Activated naive CD8-positive, alpha-beta T cell treated with anti-CD3 and anti-CD28 coated beads, Interleukin-2, amount 10 ng/mL, durations not matched to agents 7 days and 5 days (primary cell): ENCODE measurements around the gene CARNS1. TPM values are rescaled to one million over a fixed set of nuclear protein-coding genes. Genes with fewer than 3 reads are reported as not detected.
"Not testable (repeated sequence)": the region's sequence is repeated elsewhere in the genome, so short reads cannot be mapped to it uniquely, and the experiment has no call there.

Experiments used
- ATAC-seq: fragments of 150-1000 bp; cut with Tn5 transposase; one replicate; pipeline ENCODE4 v1.10.0; 2021; ENCODE audit warnings: low read depth, moderate library complexity
- POLR2A ChIA-PET: fragments of 350-600 bp; sonication (Branson Sonifier 250); formaldehyde crosslinking; loops from one replicate; lab custom pipeline; 2021; ENCODE audit warnings: antibody characterized with exemption; lab: Charles Lee
- DNase-seq: peaks from one replicate; pipeline ENCODE4 v3.0.0; 2021
- H3K27ac Mint-ChIP-seq: one replicate; pipeline ENCODE4 v1.8.0; 2022; ENCODE audit warnings: mild to moderate bottlenecking, mixed read lengths
- H3K27me3 Mint-ChIP-seq: one replicate; pipeline ENCODE4 v1.8.0; 2022; ENCODE audit warnings: mild to moderate bottlenecking, moderate library complexity, mixed read lengths
- H3K36me3 Mint-ChIP-seq: one replicate; pipeline ENCODE4 v1.8.0; 2021; ENCODE audit warnings: mild to moderate bottlenecking, mixed read lengths
- H3K4me1 Mint-ChIP-seq: one replicate; pipeline ENCODE4 v1.8.0; 2021; ENCODE audit warnings: mixed read lengths
- H3K4me3 Mint-ChIP-seq: one replicate; pipeline ENCODE4 v1.8.0; 2022; ENCODE audit warnings: mild to moderate bottlenecking, moderate library complexity, mixed read lengths
- H3K9me3 Mint-ChIP-seq: one replicate; pipeline ENCODE4 v1.8.0; 2021; ENCODE audit warnings: mixed read lengths
- total RNA-seq, 2 experiments: library from RNA; stranded (reverse); gene quantifications; one replicate each; pipeline ENCODE4 v1.2.3, GENCODE V29; 2021

CARNS1 gene
- total RNA-seq, 2 experiments from 2014 or later = 5.5 to 5.6 TPM

GRCh38 chr11:67453816-67454732 is 38.6 kb downstream of the CARNS1 start:
- ATAC-seq (no peak), DNase-seq (peak; percentile 28)
- Mint-ChIP-seq H3K4me1 (peaks cover 5% of the 10 kb centered on the region), H3K27ac (no peak overlapping the region), H3K9me3 (no peaks in the 10 kb centered on the region), H3K36me3 (no peaks in the 10 kb centered on the region), H3K4me3 (no peak overlapping the region), H3K27me3 (peaks cover 3% of the 10 kb centered on the region)
- POLR2A ChIA-PET = interaction anchor here (2.1 kb wide), 1 partner anchor 11 kb away, joined by 8 read pairs; no protein-coding TSS in a partner anchor

- no peak for ATAC-seq
- H3K27me3 Mint-ChIP-seq = no peaks in the 10 kb centered on the region
- POLR2A ChIA-PET = interaction anchor here (1.6 to 2.1 kb wide), 2 partner anchors 10 to 18 kb away, joined by 6 to 8 read pairs; partner anchors contain the start of gene PTPRCAP
- H3K27ac Mint-ChIP-seq = no peak within 1 kb of the TSS
- no peak for DNase-seq
- no peak within 1 kb of the TSS for H3K4me3 Mint-ChIP-seq
- no peaks in the 10 kb centered on the region for H3K9me3 Mint-ChIP-seq
- no peaks in the 10 kb centered on the region for H3K36me3 Mint-ChIP-seq
- peaks cover 2% of the 10 kb centered on the region for H3K4me1 Mint-ChIP-seq
Measured at GRCh38 chr11:67455054-67455453, 39.6 kb downstream of the CARNS1 start, which contains the start of gene CABP4. TSS of gene CABP4 (plus strand) at chr11:67455354. CDS start at chr11:67455424, 70 bp downstream.

GRCh38 chr11:67456068-67456705 is 40.7 kb downstream of the CARNS1 start:
- Mint-ChIP-seq H3K27ac (no peak overlapping the region), H3K4me3 (no peak overlapping the region), H3K4me1 (peaks cover 2% of the 10 kb centered on the region), H3K27me3 (peaks cover 5% of the 10 kb centered on the region), H3K36me3 (no peaks in the 10 kb centered on the region), H3K9me3 (no peaks in the 10 kb centered on the region)
- DNase-seq (no peak), ATAC-seq (no peak)
- POLR2A ChIA-PET = interaction anchor here (0.6 to 2.1 kb wide), 3 partner anchors 9 to 27 kb away, joined by 3 to 8 read pairs (median 6); partner anchors contain the start of genes AIP and PTPRCAP

- Mint-ChIP-seq H3K27ac (no peak overlapping the region), H3K36me3 (no peaks in the 10 kb centered on the region), H3K9me3 (no peaks in the 10 kb centered on the region), H3K27me3 (peaks cover 5% of the 10 kb centered on the region), H3K4me1 (no peaks in the 10 kb centered on the region), H3K4me3 (no peak overlapping the region)
- no peak for DNase-seq
- no peak for ATAC-seq
- POLR2A ChIA-PET = interaction anchor here (2.0 kb wide), 1 partner anchor 20 kb away, joined by 8 read pairs; the partner anchor contains the start of gene PTPRCAP
Measured at GRCh38 chr11:67457453-67457852, 42.0 kb downstream of the CARNS1 start.

GRCh38 chr11:67458266-67458665 is 42.8 kb downstream of the CARNS1 start:
- Mint-ChIP-seq H3K27ac (no peak overlapping the region), H3K4me1 (no peaks in the 10 kb centered on the region), H3K27me3 (peaks cover 5% of the 10 kb centered on the region), H3K36me3 (no peaks in the 10 kb centered on the region), H3K9me3 (no peaks in the 10 kb centered on the region), H3K4me3 (no peak overlapping the region)
- ATAC-seq = no peak
- POLR2A ChIA-PET = interaction anchor here (2.0 kb wide), 1 partner anchor 21 kb away, joined by 8 read pairs; the partner anchor contains the start of gene PTPRCAP
- no peak for DNase-seq

GRCh38 chr11:67463186-67463585 is 47.7 kb downstream of the CARNS1 start:
- Mint-ChIP-seq H3K27ac (peak overlapping the region; percentile 25), H3K9me3 (no peaks in the 10 kb centered on the region), H3K36me3 (peaks cover 4% of the 10 kb centered on the region), H3K4me1 (peaks cover 21% of the 10 kb centered on the region), H3K4me3 (no peak overlapping the region), H3K27me3 (peaks cover 5% of the 10 kb centered on the region)
- ATAC-seq (no peak), DNase-seq (no peak)
- POLR2A ChIA-PET = interaction anchor here (0.7 to 1.4 kb wide), 2 partner anchors 12 to 45 kb away, joined by 3 to 6 read pairs; no protein-coding TSS in a partner anchor

- POLR2A ChIA-PET = interaction anchor here (1.4 to 6.1 kb wide), 4 partner anchors 8 to 61 kb away, joined by 6 to 145 read pairs (median 22); partner anchors contain the start of genes CABP4, PPP1CA, PTPRCAP and TBC1D10C
- DNase-seq (no peak), ATAC-seq (no peak)
- Mint-ChIP-seq H3K4me1 (peaks cover 21% of the 10 kb centered on the region), H3K36me3 (peaks cover 4% of the 10 kb centered on the region), H3K27me3 (peaks cover 5% of the 10 kb centered on the region), H3K9me3 (no peaks in the 10 kb centered on the region), H3K27ac (peak overlapping the region; percentile 92), H3K4me3 (peak overlapping the region; percentile 89)
Measured at GRCh38 chr11:67463680-67464410, 48.4 kb downstream of the CARNS1 start.

- POLR2A ChIA-PET = interaction anchor here (0.6 to 6.1 kb wide), 16 partner anchors 9 to 74 kb away, joined by 3 to 145 read pairs (median 5); partner anchors contain the start of genes AIP, CABP4, PPP1CA and PTPRCAP
- peaks cover 5% of the 10 kb centered on the region for H3K27me3 Mint-ChIP-seq
- H3K27ac Mint-ChIP-seq = peak overlapping the region; percentile 92
- H3K4me1 Mint-ChIP-seq = peaks cover 21% of the 10 kb centered on the region
- peaks cover 4% of the 10 kb centered on the region for H3K36me3 Mint-ChIP-seq
- DNase-seq = peak; percentile 92
- H3K4me3 Mint-ChIP-seq = peak overlapping the region; percentile 89
- no peaks in the 10 kb centered on the region for H3K9me3 Mint-ChIP-seq
- peak; percentile 83 for ATAC-seq
Measured at GRCh38 chr11:67464411-67465188, 49.1 kb downstream of the CARNS1 start.

GRCh38 chr11:67465189-67465510 is 49.7 kb downstream of the CARNS1 start:
- Mint-ChIP-seq H3K4me3 (peak overlapping the region; percentile 89), H3K9me3 (no peaks in the 10 kb centered on the region), H3K4me1 (peaks cover 21% of the 10 kb centered on the region), H3K36me3 (peaks cover 4% of the 10 kb centered on the region), H3K27ac (peak overlapping the region; percentile 92), H3K27me3 (peaks cover 5% of the 10 kb centered on the region)
- no peak for ATAC-seq
- no peak for DNase-seq
- POLR2A ChIA-PET = interaction anchor here (0.6 to 6.1 kb wide), 18 partner anchors 10 to 74 kb away, joined by 3 to 145 read pairs (median 4); partner anchors contain the start of genes AIP, CABP4, PITPNM1 and PPP1CA

GRCh38 chr11:67465530-67465929 is 50.1 kb downstream of the CARNS1 start:
- POLR2A ChIA-PET = interaction anchor here (0.6 to 6.1 kb wide), 17 partner anchors 10 to 75 kb away, joined by 3 to 145 read pairs (median 5); partner anchors contain the start of genes AIP, CABP4, PITPNM1 and PPP1CA
- not testable (repeated sequence) for H3K27me3 Mint-ChIP-seq, ATAC-seq, H3K9me3 Mint-ChIP-seq, H3K36me3 Mint-ChIP-seq, DNase-seq
- H3K4me1 Mint-ChIP-seq = peaks cover 21% of the 10 kb centered on the region
- peak overlapping the region; percentile 92 for H3K27ac Mint-ChIP-seq
- peak overlapping the region; percentile 89 for H3K4me3 Mint-ChIP-seq

- no peaks in the 10 kb centered on the region for H3K9me3 Mint-ChIP-seq
- POLR2A ChIA-PET = interaction anchor here (1.3 to 6.1 kb wide), 6 partner anchors 11 to 65 kb away, joined by 4 to 145 read pairs (median 8); partner anchors contain the start of genes CABP4, PITPNM1, PPP1CA and PTPRCAP
- ATAC-seq (no peak), DNase-seq (no peak)
- H3K27me3 Mint-ChIP-seq = no peaks in the 10 kb centered on the region
- H3K4me3 Mint-ChIP-seq = no peak overlapping the region
- H3K27ac Mint-ChIP-seq = peak overlapping the region; percentile 81
- H3K36me3 Mint-ChIP-seq = peaks cover 4% of the 10 kb centered on the region
- peaks cover 22% of the 10 kb centered on the region for H3K4me1 Mint-ChIP-seq
Measured at GRCh38 chr11:67466367-67466766, 50.9 kb downstream of the CARNS1 start.
